Suprapubic skin (tissue), 4 donors: Measurements from ENCODE around the gene MTERF4.

Experiments
- EP300 ChIP-seq: sonication (generic); formaldehyde crosslinking; IDR thresholded peaks from one replicate; pipeline ENCODE4 v1.6.1; 2017; ENCODE audit warnings: antibody characterized with exemption
- POLR2A ChIP-seq, 2 donors: fragments of 450-650 bp; IDR thresholded peaks; one replicate each; pipeline ENCODE4 v1.6.1; 2017; ENCODE audit warnings: antibody characterized with exemption in 2 of 2, mild to moderate bottlenecking in 2 of 2, moderate library complexity in 2 of 2
- POLR2AphosphoS5 ChIP-seq, 3 donors: sonication (generic); formaldehyde crosslinking; IDR thresholded peaks; one replicate each; pipeline ENCODE4 v1.6.1; 2017; ENCODE audit warnings: antibody characterized with exemption in 3 of 3
- TF ChIP-seq, protein P1 (sequence below), 2 donors: fragments of 200-600 bp in 1 of 2; fragments of 450-650 bp in 1 of 2; sonication (generic) in 1 of 2; IDR thresholded peaks; one replicate each; pipeline ENCODE4 v1.5.1; 2016 to 2019; ENCODE audit warnings: antibody characterized with exemption in 2 of 2, mild to moderate bottlenecking in 1 of 2, moderate library complexity in 1 of 2

DNA sequence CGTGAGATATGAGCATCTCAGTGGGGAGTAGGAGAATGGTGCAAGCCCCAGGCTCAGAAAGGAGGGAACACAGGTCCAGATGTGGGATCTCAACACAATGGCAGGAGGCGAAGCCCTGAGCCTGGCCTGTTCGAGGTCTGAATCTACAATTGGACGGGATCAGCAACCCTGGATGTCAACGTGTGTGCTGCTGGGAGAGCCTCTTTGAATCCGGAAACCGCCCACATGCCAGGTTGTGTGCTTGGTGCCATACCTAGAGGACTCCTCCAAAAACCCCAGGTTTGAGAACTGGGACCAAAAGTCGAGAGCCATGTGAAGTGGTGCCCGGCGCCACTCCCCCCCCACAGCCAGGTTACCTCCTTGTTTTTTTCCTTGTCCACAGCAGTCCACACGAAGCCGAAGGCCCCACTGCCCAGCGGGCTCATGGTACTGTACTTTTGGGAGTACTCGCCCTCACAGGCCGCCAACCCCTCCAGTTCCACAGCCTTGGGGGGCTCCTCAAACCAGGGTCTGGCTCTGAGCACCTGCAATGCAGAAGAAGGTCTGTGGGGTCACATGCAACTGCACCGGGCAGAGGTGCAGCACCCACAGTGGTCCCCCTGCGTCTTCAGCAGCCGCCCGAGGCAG is 20.4 kb upstream of the MTERF4 start:
- TF ChIP-seq, protein P1, sequence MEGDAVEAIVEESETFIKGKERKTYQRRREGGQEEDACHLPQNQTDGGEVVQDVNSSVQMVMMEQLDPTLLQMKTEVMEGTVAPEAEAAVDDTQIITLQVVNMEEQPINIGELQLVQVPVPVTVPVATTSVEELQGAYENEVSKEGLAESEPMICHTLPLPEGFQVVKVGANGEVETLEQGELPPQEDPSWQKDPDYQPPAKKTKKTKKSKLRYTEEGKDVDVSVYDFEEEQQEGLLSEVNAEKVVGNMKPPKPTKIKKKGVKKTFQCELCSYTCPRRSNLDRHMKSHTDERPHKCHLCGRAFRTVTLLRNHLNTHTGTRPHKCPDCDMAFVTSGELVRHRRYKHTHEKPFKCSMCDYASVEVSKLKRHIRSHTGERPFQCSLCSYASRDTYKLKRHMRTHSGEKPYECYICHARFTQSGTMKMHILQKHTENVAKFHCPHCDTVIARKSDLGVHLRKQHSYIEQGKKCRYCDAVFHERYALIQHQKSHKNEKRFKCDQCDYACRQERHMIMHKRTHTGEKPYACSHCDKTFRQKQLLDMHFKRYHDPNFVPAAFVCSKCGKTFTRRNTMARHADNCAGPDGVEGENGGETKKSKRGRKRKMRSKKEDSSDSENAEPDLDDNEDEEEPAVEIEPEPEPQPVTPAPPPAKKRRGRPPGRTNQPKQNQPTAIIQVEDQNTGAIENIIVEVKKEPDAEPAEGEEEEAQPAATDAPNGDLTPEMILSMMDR (IDR thresholded peaks at IDR 0.05), result no peak
- no peak for TF ChIP-seq POLR2AphosphoS5 (IDR thresholded peaks at IDR 0.05)
- TF ChIP-seq POLR2A (IDR thresholded peaks at IDR 0.05), result no peak
- TF ChIP-seq EP300, result no peak
